NCI-H345 (cell line): ENCODE results near the gene TMEM38B.
"Not testable (repeated sequence)": the region's sequence is repeated elsewhere in the genome, so short reads cannot be mapped to it uniquely, and the experiment has no call there.

Source experiments
- DNase-seq: peaks from one replicate; lab custom pipeline; 2025; lab: John Stamatoyannopoulos, UW

Gene TMEM38B

GRCh38 chr9:105722099-105722498 is 27.8 kb downstream of the TMEM38B start:
- no peak for DNase-seq

- DNase-seq, result no peak
Observed at GRCh38 chr9:105725370-105725769, 31.0 kb downstream of the TMEM38B start.

- not testable (repeated sequence) for DNase-seq
Observed at GRCh38 chr9:105728230-105728629, 33.9 kb downstream of the TMEM38B start.

- not testable (repeated sequence) for DNase-seq
Observed at GRCh38 chr9:105731420-105731819, 37.1 kb downstream of the TMEM38B start.

- DNase-seq, result no peak
Observed at GRCh38 chr9:105735366-105735765, 41.0 kb downstream of the TMEM38B start.

- no peak for DNase-seq
Observed at GRCh38 chr9:105737205-105737604, 42.9 kb downstream of the TMEM38B start.

- no peak for DNase-seq
Observed at GRCh38 chr9:105742088-105742487, 47.7 kb downstream of the TMEM38B start.

- not testable (repeated sequence) for DNase-seq
Observed at GRCh38 chr9:105747325-105747724, 53.0 kb downstream of the TMEM38B start.

- no peak for DNase-seq
Observed at GRCh38 chr9:105751761-105752160, 57.4 kb downstream of the TMEM38B start.

GRCh38 chr9:105757496-105758251 is 63.3 kb downstream of the TMEM38B start:
- DNase-seq, result no peak

GRCh38 chr9:105760053-105760452 is 65.7 kb downstream of the TMEM38B start:
- no peak for DNase-seq

- DNase-seq, result peak; percentile 16
Observed at GRCh38 chr9:105782561-105783494, 88.5 kb downstream of the TMEM38B start.

- not testable (repeated sequence) for DNase-seq
Observed at GRCh38 chr9:105783495-105783872, 89.1 kb downstream of the TMEM38B start.

GRCh38 chr9:105786796-105787195 is 92.5 kb downstream of the TMEM38B start:
- DNase-seq, result not testable (repeated sequence)

- DNase-seq, result no peak
Observed at GRCh38 chr9:105816202-105816744, 121.9 kb downstream of the TMEM38B start.

GRCh38 chr9:105816981-105817380 is 122.6 kb downstream of the TMEM38B start:
- DNase-seq, result no peak

GRCh38 chr9:105818903-105819302 is 124.6 kb downstream of the TMEM38B start:
- DNase-seq, result no peak

GRCh38 chr9:105822814-105823213 is 128.5 kb downstream of the TMEM38B start:
- DNase-seq, result no peak
